ENCODE results near the gene SUFU. TPM values are rescaled to one million over a fixed set of nuclear protein-coding genes. Genes with fewer than 3 reads are reported as not detected.

SUFU gene
- total and polyA plus RNA-seq, 2 of the 4 experiments (the other 2 are of a cell fraction) = 2.2 to 11.0 TPM

- H3K4me3 ChIP-seq (ENCODE audit: insufficient read depth, low read depth, low read length) = no peak overlapping the region
- peaks cover 10% of the 10 kb centered on the region for H3K9me1 ChIP-seq (ENCODE audit: insufficient read depth, low read length)
- H2BK20ac ChIP-seq (ENCODE audit: low read depth, low read length) = no peak overlapping the region
- no peak overlapping the region for H3K9ac ChIP-seq (ENCODE audit: low read depth, low read length)
- H3K79me1 ChIP-seq (ENCODE audit: low read depth in 1 of 2, low read length in 2 of 2) = peaks cover 0 to 9% of the 10 kb centered on the region in 2 experiments; a peak in 2 of 4 replicates
- TF ChIP-seq MXI1 (IDR thresholded peaks at IDR 0.05; ENCODE audit: borderline replicate concordance, low read depth, low read length) = no peak
- TF ChIP-seq BHLHE40 (IDR thresholded peaks at IDR 0.05; ENCODE audit: low read depth, low read length) = no peak
- no peak for TF ChIP-seq RAD21 (IDR thresholded peaks at IDR 0.05; ENCODE audit: low read length)
- TF ChIP-seq CEBPB (IDR thresholded peaks at IDR 0.05; ENCODE audit: low read depth, low read length) = no peak
- no peak for TF ChIP-seq NFE2L2 (IDR thresholded peaks at IDR 0.05; ENCODE audit: low read depth, low read length)
- TF ChIP-seq ELK1 (IDR thresholded peaks at IDR 0.05; ENCODE audit: borderline replicate concordance, low read depth, low read length) = no peak
- TF ChIP-seq FOS (IDR thresholded peaks at IDR 0.05; ENCODE audit: low read depth, low read length) = no peak
- no peak for TF ChIP-seq CHD1 (IDR thresholded peaks at IDR 0.05; ENCODE audit: low read depth, low read length)
- no peak for TF ChIP-seq USF2 (IDR thresholded peaks at IDR 0.05; ENCODE audit: low read depth, low read length)
- no peak for TF ChIP-seq POLR2A (IDR thresholded peaks at IDR 0.05; ENCODE audit: low read depth, low read length)
- TF ChIP-seq RCOR1 (IDR thresholded peaks at IDR 0.05; ENCODE audit: insufficient replicate concordance, low read length) = no peak
- no peak for TF ChIP-seq CTCF (conservative IDR thresholded peaks at IDR 0.05; ENCODE audit: low read depth, low read length)
- TF ChIP-seq SMC3 (IDR thresholded peaks at IDR 0.05; ENCODE audit: low read depth, low read length) = no peak
- TF ChIP-seq RFX5 (IDR thresholded peaks at IDR 0.05; ENCODE audit: low read depth, low read length) = no peak
- no peak for TF ChIP-seq MAZ (IDR thresholded peaks at IDR 0.05; ENCODE audit: borderline replicate concordance, low read depth, low read length)
- TF ChIP-seq MAFK (IDR thresholded peaks at IDR 0.05; ENCODE audit: low read depth, low read length) = no peak
- no peak overlapping the region for H2BK15ac ChIP-seq (ENCODE audit: low read depth, low read length)
- ATAC-seq (ENCODE audit: low read depth) (no peak), DNase-seq (no peak)
- 60% methylated on average over 1 of the region's 2 CpGs; no CpG with 5 or more reads in 1 of the 2 experiments for WGBS, 2 experiments (ENCODE audit: extremely low coverage in 2 of 2, insufficient read length in 1 of 2)
- no peak overlapping the region for H3K27ac ChIP-seq (ENCODE audit: insufficient read depth, low read length)
- H3K4ac ChIP-seq (ENCODE audit: low read depth, low read length) = no peak overlapping the region
- H2AK5ac ChIP-seq (ENCODE audit: low read depth, low read length) = 0 out of 2 replicates have a peak overlapping the region, but pooled peaks have one; percentile 8
- H3K14ac ChIP-seq (replicated peaks; ENCODE audit: low read depth, low read length) = no peak overlapping the region
- H3K4me2 ChIP-seq (ENCODE audit: low read depth, low read length) = no peak overlapping the region
- POLR2A ChIA-PET (ENCODE audit: unreplicated experiment) = no interaction called here
- H3K9me3 ChIP-seq (ENCODE audit: control insufficient read depth, insufficient read depth, low read length) = no peaks in the 10 kb centered on the region
- BruUV-seq (replicated peaks) = no TSS peak
- H3K27me3 ChIP-seq (ENCODE audit: control insufficient read depth, insufficient read depth, low read length) = no peaks in the 10 kb centered on the region
- H3K56ac ChIP-seq (ENCODE audit: extremely low read depth, insufficient read depth, low read length) = no peak overlapping the region
- no peak overlapping the region for H4K8ac ChIP-seq (ENCODE audit: low read depth in 2 of 2, low read length in 2 of 2)
- no peak overlapping the region for H4K5ac ChIP-seq (ENCODE audit: low read depth, low read length)
- H3K4me1 ChIP-seq (ENCODE audit: control insufficient read depth, insufficient read depth, low read length) = peaks cover 9% of the 10 kb centered on the region
- no peak overlapping the region for H2AK9ac ChIP-seq (replicated peaks; ENCODE audit: low read depth, low read length, poor library complexity)
- CTCF ChIA-PET = no interaction called here
- no peak overlapping the region for H2BK120ac ChIP-seq (ENCODE audit: low read depth, low read length)
- H2AFZ ChIP-seq (replicated peaks; ENCODE audit: low read length, poor library complexity) = no peak overlapping the region
- H3K36me3 ChIP-seq (ENCODE audit: control insufficient read depth, insufficient read depth, low read length) = no peaks in the 10 kb centered on the region
- no peak overlapping the region for H4K91ac ChIP-seq (ENCODE audit: insufficient read depth, low read depth, low read length)
- no peak overlapping the region for H2BK5ac ChIP-seq (ENCODE audit: low read depth, low read length, poor library complexity, severe bottlenecking)
- H3K23ac ChIP-seq (ENCODE audit: low read depth, low read length) = no peak overlapping the region
- in situ Hi-C loops (cut with MboI; ENCODE audit: low sequenced_read_pairs) = no loop called here
- intact Hi-C loops (cut with micrococcal nuclease) = no loop called here
- H3K18ac ChIP-seq (ENCODE audit: low read depth, low read length) = no peak overlapping the region
- dilution Hi-C loops (cut with HindIII; ENCODE audit: low sequenced_read_pairs, unreplicated experiment) = no loop called here
- peaks cover 2% of the 10 kb centered on the region for H4K20me1 ChIP-seq (ENCODE audit: insufficient read depth, low read length)
Measured at GRCh38 chr10:102639537-102639936, 135.8 kb downstream of the SUFU start.

Data from IMR-90 (cell line).